GM12892 (cell line): ENCODE measurements around the gene APOBR.

Experiments used
- DNase-seq: peaks from one replicate; pipeline ENCODE4 v3.0.0; 2011; ENCODE audit not compliant: insufficient read length
- FAIRE-seq: peaks from 2 replicates; lab custom pipeline; 2011; peaks lifted over from hg19 to GRCh38; lab: Jason Lieb, UNC
- POLR2A ChIP-seq: IDR thresholded peaks from 2 replicates; pipeline ENCODE4 v1.6.1; 2011; ENCODE audit warnings: low read depth, low read length, control low read depth
- POLR2AphosphoS5 ChIP-seq: IDR thresholded peaks from 2 replicates; pipeline ENCODE4 v1.6.1; 2011; ENCODE audit warnings: low read depth, low read length, control low read depth
- TAF1 ChIP-seq: IDR thresholded peaks from 2 replicates; pipeline ENCODE4 v1.6.1; 2011; ENCODE audit warnings: low read depth, mild to moderate bottlenecking, control low read depth, low read length, borderline replicate concordance

The APOBR gene

DNA sequence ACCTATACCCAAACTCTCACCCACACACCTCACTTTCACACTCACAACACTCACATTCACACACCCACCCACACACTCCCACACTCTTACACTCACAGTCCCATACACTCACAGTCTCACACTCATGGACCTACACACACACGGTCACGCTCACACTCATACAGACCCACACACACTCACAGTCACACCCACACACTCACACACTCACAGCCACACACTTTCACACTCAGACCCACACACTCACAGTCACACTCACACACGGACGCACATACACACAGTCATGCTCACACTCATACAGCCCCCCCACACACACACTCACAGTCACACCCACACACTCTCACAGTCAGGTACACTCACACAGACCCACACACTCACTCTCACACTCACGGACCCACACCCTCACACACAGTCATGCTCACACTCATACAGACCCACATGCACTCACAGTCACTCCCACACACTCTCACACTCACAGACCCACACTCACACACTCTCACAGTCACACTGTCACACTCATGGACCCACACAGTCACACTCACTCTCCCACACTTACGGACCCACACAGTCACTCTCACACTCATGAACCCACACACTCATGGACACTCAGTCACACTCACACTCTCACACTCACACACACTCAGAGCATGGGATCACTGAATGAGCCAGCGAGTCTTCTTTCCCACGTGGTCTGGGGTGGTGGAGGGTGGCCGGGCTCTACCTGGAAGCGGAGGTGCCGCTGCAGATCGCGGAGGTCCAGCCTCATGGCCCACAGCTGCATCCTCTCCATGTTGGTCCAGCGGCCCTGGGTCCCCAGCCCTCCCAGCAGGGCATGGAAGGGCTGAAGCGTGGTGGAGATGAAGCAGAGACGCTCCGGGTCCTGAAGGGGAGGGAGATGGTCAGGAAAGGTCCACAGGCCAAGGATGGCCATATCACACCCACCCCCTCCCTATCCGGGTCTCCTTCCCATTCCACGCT, 7.1 kb downstream of the APOBR start:
- no peak for TF ChIP-seq TAF1
- TF ChIP-seq POLR2AphosphoS5, result no peak
- no peak for TF ChIP-seq POLR2A
- FAIRE-seq (peak; percentile 42), DNase-seq (no peak)

DNA sequence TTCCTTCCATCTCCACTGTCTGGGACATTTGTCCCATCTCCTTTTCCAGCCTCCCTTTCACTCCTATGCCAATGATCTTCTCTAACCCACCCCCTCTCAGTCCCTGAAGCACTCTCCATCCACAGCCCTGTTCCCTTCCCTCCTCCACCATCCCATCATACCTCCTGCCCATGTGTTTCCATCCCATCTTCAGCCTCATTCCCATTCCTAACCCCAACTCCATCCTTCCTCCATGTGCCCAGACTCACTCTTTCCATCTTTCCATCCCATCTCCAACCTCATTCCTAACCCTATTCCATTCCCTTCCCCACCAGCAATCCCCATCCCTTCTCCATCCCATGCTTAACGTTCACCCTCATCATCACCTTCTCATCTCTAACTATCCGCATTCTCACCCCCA, 7.8 kb downstream of the APOBR start:
- TF ChIP-seq TAF1, result no peak
- TF ChIP-seq POLR2AphosphoS5, result no peak
- no peak for TF ChIP-seq POLR2A
- no peak for DNase-seq
- FAIRE-seq, result no peak

DNA sequence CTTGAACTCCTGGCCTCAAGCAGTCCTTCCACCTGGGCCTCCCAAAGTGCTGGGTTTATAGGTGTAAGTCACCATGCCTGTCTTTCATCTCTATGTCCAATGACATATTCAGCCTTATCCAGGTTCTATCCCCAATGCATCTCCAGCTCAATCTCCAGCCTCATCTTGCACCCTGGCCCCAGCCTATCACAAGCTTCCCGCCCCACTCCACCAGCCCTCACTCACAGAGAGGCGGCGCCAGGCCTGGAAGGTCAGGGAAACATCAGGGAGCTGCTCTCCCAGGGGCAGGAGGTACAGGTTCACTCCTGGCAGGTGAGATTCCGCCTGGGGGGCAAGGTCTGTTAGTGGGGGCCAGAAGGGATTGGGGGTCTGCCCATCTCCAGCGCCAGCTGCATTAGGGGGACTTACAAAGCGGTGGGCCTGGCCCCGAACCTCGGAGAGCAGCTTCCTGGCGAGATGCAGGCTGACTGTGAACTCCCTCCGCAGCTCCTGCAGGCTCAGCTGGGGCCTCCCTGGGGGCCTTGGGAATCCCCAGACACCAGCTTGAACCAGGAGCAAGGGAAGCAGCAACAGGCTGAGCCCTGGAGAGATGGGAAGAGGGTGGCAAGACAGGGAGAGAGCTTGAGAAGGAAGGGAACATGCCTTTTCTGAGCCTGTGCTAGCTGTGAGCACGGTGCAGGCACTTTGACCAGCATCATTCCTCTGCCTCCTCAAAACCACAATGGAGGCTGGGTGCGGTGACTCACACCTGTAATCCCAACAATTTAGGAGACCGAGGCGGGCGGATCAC, 9.2 kb downstream of the APOBR start:
- FAIRE-seq (peak; percentile 33), DNase-seq (no peak)
- TF ChIP-seq TAF1, result no peak
- TF ChIP-seq POLR2A, result no peak
- TF ChIP-seq POLR2AphosphoS5, result no peak

DNA sequence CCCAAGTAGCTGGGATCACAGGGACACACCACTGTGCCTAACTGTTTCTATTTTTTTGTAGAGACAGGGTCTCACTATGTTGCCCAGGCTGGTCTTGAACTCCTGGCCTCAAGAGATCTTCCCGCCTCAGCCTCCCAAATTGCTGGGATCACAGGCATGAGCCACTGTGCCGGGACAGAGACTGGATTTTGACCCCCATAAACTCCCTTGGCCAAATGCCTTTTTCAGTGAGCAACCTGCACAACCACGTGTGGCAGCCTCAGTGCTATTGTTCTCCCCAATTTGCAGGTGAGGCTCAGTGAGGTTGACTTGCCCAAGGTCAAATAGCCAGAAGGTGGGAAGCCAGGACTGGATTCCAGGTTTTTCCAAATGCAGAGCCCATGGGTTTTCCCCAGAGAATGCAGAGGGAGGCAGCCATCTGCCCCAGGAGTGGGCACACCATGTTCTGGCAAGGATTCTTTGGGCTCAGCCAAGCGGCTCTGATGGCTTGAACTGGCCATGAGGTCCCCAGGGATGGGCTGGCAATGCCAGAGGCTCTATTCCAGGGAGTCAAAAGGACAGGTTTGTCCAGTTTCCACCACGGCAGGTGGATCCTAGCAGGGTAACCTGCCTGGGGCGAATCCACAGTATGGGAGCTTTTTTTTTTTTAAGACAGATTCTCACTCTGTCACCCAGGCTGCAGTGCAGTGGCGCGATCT, 10.4 kb downstream of the APOBR start:
- DNase-seq (no peak), FAIRE-seq (no peak)
- TF ChIP-seq POLR2A (no peak), POLR2AphosphoS5 (no peak), TAF1 (no peak)

DNA sequence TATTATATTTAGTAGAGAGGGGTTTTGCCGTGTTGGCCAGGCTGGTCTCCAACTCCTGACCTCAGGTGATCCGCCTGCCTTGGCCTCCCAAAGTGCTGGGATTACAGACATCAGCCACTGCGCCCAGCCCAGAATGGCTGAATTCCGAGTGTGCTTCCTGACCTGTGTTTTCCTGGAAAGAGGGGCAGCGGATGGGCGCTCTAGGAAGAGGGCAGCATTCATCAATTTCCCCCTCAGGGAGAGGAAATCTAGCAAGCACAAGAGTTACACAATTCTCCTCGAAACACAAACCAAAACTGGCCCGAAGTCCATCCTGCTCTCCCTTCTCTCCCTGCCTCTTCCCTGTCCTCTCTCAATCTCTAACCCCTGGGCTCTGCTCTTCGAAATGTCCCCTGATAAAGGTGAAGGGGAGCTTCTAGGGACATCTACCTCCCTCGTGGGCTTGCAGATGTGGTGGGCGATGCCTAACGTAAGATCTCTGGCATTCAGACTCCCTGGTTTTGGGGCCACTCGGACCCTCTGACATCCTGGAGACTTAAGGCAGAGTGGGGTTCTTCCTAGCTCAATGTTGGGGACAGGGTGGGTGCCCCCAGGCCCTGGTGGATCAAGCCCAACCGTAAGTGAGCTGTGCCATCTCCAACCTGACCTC, 11.2 kb downstream of the APOBR start:
- DNase-seq (no peak), FAIRE-seq (no peak)
- no peak for TF ChIP-seq POLR2AphosphoS5
- TF ChIP-seq TAF1, result no peak
- TF ChIP-seq POLR2A, result no peak

DNA sequence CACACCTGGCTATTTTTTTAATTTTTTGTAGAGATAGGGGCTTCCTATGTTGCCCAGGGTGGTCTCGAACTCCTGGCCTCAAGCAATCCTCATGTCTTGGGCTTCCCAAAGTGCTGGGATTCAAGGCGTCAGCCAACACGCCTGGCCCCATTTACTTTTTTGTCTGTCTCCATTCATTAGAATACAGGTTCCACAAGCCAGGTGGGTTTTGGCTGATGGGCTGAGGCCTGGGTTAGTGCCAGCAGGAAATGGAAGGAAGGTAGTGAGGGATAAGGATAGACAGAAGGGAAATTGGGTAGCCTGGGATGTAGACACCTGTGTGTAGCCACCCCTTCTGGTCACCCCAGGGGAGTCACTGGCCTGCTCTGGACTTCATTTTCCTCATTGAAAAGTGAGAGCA, 16.6 kb downstream of the APOBR start:
- FAIRE-seq (no peak), DNase-seq (no peak)
- TF ChIP-seq TAF1 (no peak), POLR2AphosphoS5 (no peak), POLR2A (no peak)

DNA sequence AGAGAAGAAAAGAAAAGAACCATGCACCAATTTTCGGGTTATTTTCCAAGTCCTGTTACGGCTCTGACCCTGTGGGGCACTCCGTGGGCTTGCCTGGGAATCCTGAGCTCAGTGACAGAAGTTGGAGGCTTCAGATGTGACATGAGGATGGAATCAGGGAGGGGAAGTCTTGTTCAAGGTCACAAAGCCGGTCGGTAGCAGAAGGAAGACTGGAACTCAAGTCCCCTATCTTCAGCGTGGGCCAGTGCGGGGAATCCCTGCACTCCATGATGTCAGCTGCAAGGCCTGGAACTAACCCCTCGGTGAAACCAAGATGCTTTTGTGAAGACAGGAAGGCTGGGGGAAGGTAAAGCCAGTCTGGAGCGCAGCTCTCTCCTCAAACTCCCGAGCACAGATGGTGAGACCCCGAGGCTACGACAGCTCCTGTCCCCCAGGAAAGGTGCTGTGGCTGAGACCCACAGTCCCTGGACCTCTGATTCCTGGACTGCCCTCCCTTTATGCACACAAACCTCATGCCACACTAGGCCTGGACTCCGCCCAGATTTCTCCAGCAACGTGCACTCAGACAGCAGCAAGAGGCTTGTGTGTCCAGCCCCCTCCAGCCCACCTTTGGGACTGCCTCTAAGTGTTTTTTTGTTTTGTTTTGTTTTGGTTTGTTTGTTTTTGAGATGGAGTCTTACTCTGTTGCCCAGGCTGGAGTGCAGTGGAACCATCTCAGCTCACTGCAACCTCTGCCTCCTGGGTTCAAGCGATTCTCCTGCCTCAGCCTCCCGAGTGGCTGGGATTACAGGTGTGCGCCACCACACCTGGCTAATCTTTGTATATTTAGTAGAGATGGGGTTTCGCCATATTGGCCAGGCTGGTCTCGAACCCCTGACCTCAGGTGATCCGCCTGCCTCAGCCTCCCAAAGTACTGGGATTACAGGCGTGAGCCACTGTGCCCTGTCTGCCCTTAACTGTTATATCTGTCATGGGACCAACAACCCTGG, 17.7 kb downstream of the APOBR start:
- TF ChIP-seq TAF1, result no peak
- TF ChIP-seq POLR2A, result no peak
- TF ChIP-seq POLR2AphosphoS5, result no peak
- no peak for DNase-seq
- FAIRE-seq, result no peak

DNA sequence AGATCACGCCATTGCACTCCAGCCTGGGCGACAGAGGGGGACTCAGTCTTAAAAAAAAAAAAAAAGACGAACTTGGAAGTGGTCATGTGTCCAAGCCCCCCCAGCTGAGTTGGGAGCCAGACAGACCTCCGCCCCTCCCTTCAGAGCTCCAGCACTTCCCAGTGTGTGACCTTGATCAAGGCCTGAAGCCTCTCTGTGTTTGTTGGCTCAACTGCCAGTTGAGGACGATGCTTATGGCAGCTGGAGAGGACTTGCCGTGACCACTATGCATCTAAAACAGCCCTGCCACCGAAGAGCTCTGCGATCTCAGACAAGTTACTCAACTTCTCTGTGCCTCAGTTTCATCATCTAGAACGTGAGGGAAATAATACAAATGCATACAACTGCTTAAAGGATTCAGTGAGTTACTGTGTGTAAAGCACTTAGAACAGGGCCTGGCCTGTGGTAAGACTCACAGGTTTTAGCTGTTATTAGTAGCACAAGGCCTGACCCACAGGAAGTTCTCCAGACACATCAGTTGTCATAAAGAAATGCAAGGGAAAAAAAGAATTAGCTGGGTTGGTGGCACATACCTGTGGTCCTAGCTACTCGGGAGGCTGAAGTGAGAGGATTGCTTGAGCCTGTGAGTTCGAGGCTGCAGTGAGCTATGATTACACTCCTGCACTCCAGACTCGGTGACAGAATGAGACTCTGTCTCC, 19.2 kb downstream of the APOBR start:
- FAIRE-seq (no peak), DNase-seq (no peak)
- TF ChIP-seq TAF1 (no peak), POLR2A (no peak), POLR2AphosphoS5 (no peak)

DNA sequence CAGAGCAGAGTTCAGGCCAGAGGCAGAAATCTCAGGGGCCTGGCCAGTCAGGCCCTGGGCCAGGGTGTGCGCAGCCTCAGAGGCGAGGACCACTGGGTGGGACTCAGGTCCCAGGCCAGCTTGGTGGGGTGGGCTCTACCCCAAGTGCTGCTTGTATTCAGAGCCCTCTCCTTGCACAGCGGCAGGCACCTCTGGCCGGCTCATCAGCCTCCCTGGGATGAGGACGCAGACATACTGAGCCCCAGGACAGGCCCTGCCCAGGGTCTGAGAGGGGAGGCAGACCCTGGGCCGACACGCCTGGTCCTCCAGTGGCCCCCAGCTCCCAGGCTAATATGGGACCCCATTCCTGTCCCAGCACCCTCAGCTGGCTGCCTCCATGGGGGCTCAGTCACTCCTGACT, 19.8 kb downstream of the APOBR start:
- FAIRE-seq, result no peak
- DNase-seq, result no peak
- TF ChIP-seq TAF1, result no peak

DNA sequence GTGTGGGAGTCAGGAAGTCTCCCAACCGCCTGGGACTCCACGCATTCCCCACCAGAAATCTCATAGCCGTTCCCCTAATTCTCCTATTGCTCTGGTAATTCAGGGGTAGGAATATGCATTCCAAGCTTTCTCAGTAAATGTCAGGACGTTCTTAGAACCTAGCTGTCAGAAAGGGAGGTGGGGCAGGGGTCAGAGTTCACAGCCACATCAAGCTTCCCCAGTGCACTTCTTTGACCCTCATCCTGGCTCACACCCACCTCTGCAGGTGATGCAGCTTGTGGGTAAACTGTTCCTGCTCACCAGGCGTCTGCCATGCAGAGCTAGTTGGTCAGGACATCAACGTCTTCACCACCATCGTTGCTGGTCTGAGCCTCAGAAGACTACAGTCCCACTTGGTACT, 26.2 kb downstream of the APOBR start:
- DNase-seq, result no peak
- FAIRE-seq, result no peak
- TF ChIP-seq POLR2A, result no peak
- TF ChIP-seq POLR2AphosphoS5, result no peak
- no peak for TF ChIP-seq TAF1

DNA sequence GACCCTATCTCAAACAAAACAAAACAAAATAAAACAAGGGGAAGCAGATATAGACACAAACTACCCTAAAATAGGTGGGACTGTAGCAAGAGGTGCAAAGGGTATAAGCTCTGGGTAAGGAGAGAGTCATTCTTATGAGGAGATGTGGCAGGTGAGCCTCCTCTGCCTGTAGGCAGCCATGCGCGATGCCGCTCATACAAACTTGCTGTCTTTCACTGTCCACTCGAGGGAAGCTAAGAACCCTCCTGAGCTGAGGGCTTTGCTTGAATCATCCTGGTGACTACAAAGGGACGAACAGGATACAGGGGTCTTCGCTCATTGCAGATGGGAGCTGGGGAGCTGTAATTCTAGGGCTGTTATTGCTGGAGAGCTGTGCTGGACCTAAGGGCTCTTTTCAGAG, 27.0 kb downstream of the APOBR start:
- no peak for TF ChIP-seq TAF1
- TF ChIP-seq POLR2AphosphoS5, result no peak
- no peak for TF ChIP-seq POLR2A
- FAIRE-seq (no peak), DNase-seq (no peak)
